Neural cell (in vitro differentiated cells): ENCODE data around the gene MADCAM1. TPM values are rescaled to one million over a fixed set of nuclear protein-coding genes. Genes with fewer than 3 reads are reported as not detected.

ENCODE experiments used
- H2AFZ ChIP-seq: fragments of 200-600, 300-800 bp; sonication (generic), shearing (Covaris generic); 2 replicates; pipeline ENCODE4 v1.6.0; 2014; ENCODE audit warnings: low read depth, mild to moderate bottlenecking, antibody characterized with exemption, low read length, moderate library complexity
- H3F3A ChIP-seq: fragments of 200-600 bp; shearing (Covaris generic); 2 replicates; pipeline ENCODE4 v1.6.1; 2016; ENCODE audit warnings: mild to moderate bottlenecking, moderate library complexity, mixed read lengths, antibody characterized with exemption, low read length; ENCODE audit not compliant: insufficient read depth, poor library complexity, severe bottlenecking
- H3K27ac ChIP-seq: fragments of 200-600, 300-800 bp; sonication (generic), shearing (Covaris generic); 2 replicates; pipeline ENCODE4 v1.5.1; 2014; ENCODE audit warnings: mild to moderate bottlenecking, low read length, moderate library complexity
- H3K27me3 ChIP-seq: fragments of 300-800, 200-600 bp; sonication (generic), shearing (Covaris generic); 2 replicates; pipeline ENCODE4 v1.6.0; 2014; ENCODE audit warnings: mild to moderate bottlenecking, low read depth, low read length, moderate library complexity; ENCODE audit not compliant: insufficient read depth
- H3K36me3 ChIP-seq: fragments of 300-800, 200-600 bp; sonication (generic), shearing (Covaris generic); 2 replicates; pipeline ENCODE4 v1.5.1; 2014; ENCODE audit warnings: mild to moderate bottlenecking, antibody characterized with exemption, low read length, moderate library complexity; ENCODE audit not compliant: insufficient read depth
- H3K4me2 ChIP-seq: fragments of 300-800, 200-600 bp; sonication (generic), shearing (Covaris generic); 2 replicates; pipeline ENCODE4 v1.6.0; 2014; ENCODE audit warnings: mild to moderate bottlenecking, low read length
- H3K4me3 ChIP-seq: fragments of 300-800, 200-600 bp; sonication (generic), shearing (Covaris generic); 2 replicates; pipeline ENCODE4 v1.5.1; 2014; ENCODE audit warnings: mild to moderate bottlenecking, low read length, moderate library complexity
- H3K79me2 ChIP-seq: fragments of 200-600 bp; shearing (Covaris generic); replicated peaks from 2 replicates; pipeline ENCODE4 v1.6.0; 2014; ENCODE audit warnings: mild to moderate bottlenecking, low read length, moderate library complexity; ENCODE audit not compliant: insufficient read depth
- H3K9ac ChIP-seq: fragments of 300-800, 200-600 bp; sonication (generic), shearing (Covaris generic); 2 replicates; pipeline ENCODE4 v1.6.1; 2016; ENCODE audit warnings: mild to moderate bottlenecking, low read length, mixed read lengths
- H3K9me2 ChIP-seq: fragments of 200-600 bp; shearing (Covaris generic); 2 replicates; pipeline ENCODE4 v1.6.1; 2016; ENCODE audit warnings: mild to moderate bottlenecking, low read length, mixed read lengths; ENCODE audit not compliant: insufficient read depth
- H3K9me3 ChIP-seq: fragments of 200-600, 300-800 bp; sonication (generic), shearing (Covaris generic); 2 replicates; pipeline ENCODE4 v1.6.1; 2016; ENCODE audit warnings: mild to moderate bottlenecking, mixed run types, low read length, moderate library complexity, mixed read lengths
- H4K20me1 ChIP-seq: fragments of 200-600 bp; shearing (Covaris generic); 2 replicates; pipeline ENCODE4 v1.6.1; 2016; ENCODE audit warnings: mild to moderate bottlenecking, mixed run types; ENCODE audit not compliant: insufficient read depth
- CTCF ChIP-seq: fragments of 450-650 bp; IDR thresholded peaks from 2 replicates; pipeline ENCODE4 v1.5.1; 2014; ENCODE audit warnings: antibody characterized with exemption, mild to moderate bottlenecking, moderate library complexity; ENCODE audit not compliant: poor library complexity, severe bottlenecking
- EP300 ChIP-seq: fragments of 450-650 bp; conservative IDR thresholded peaks from 2 replicates; pipeline ENCODE4 v1.6.1; 2014; ENCODE audit warnings: antibody characterized with exemption, mild to moderate bottlenecking, moderate library complexity; ENCODE audit not compliant: poor library complexity, severe bottlenecking
- EZH2 ChIP-seq: fragments of 200-600, 300-800 bp; shearing (Covaris generic), sonication (generic); IDR thresholded peaks from 2 replicates; pipeline ENCODE4 v1.6.1; 2014; ENCODE audit warnings: antibody characterized with exemption, low read length, borderline replicate concordance, mild to moderate bottlenecking; ENCODE audit not compliant: insufficient read depth, poor library complexity, severe bottlenecking
- MXI1 ChIP-seq: fragments of 450-650 bp; conservative IDR thresholded peaks from 2 replicates; pipeline ENCODE4 v1.6.1; 2014; ENCODE audit warnings: antibody characterized with exemption, mild to moderate bottlenecking; ENCODE audit not compliant: poor library complexity, severe bottlenecking
- POLR2AphosphoS5 ChIP-seq: IDR thresholded peaks from 2 replicates; pipeline ENCODE4 v1.6.1; 2012
- RAD21 ChIP-seq: fragments of 450-650 bp; conservative IDR thresholded peaks from 2 replicates; pipeline ENCODE4 v1.6.1; 2014; ENCODE audit warnings: antibody characterized with exemption, mild to moderate bottlenecking, moderate library complexity
- REST ChIP-seq: IDR thresholded peaks from 2 replicates; pipeline ENCODE4 v1.6.1; 2012; ENCODE audit warnings: borderline replicate concordance
- SMC3 ChIP-seq: fragments of 450-650 bp; conservative IDR thresholded peaks from 2 replicates; pipeline ENCODE4 v1.6.1; 2014; ENCODE audit warnings: antibody characterized with exemption, mild to moderate bottlenecking, moderate library complexity; ENCODE audit not compliant: poor library complexity
- TAF1 ChIP-seq: IDR thresholded peaks from 2 replicates; pipeline ENCODE4 v1.6.1; 2012; ENCODE audit warnings: low read depth
- polyA plus RNA-seq: library from polyadenylated mRNA; depleted of rRNA; stranded (reverse); fragments of >200 nt; gene quantifications from 2 replicates; pipeline ENCODE4 v1.2.3, GENCODE V29; 2014

Gene MADCAM1
- polyA plus RNA-seq, 1 donor from 2014 or later = 1.0 TPM

- H3K36me3 ChIP-seq = no peaks in the 10 kb centered on the region
- H3K9me2 ChIP-seq = no peaks in the 10 kb centered on the region
- no peak overlapping the region for H3K4me2 ChIP-seq
- H2AFZ ChIP-seq = no peak overlapping the region
- TF ChIP-seq CTCF = no peak
- no peak for TF ChIP-seq MXI1
- TF ChIP-seq EZH2 = no peak
- no peak for TF ChIP-seq POLR2AphosphoS5
- TF ChIP-seq RAD21 = no peak
- TF ChIP-seq EP300 = no peak
- TF ChIP-seq REST = no peak
- no peak for TF ChIP-seq SMC3
- no peak for TF ChIP-seq TAF1
- no peak overlapping the region for H3K9ac ChIP-seq
- H3F3A ChIP-seq = no peaks in the 10 kb centered on the region
- H3K4me3 ChIP-seq = no peak overlapping the region
- H3K27me3 ChIP-seq = peaks cover 32% of the 10 kb centered on the region
- no peak overlapping the region for H3K27ac ChIP-seq
- no peaks in the 10 kb centered on the region for H3K79me2 ChIP-seq
- H4K20me1 ChIP-seq = no peaks in the 10 kb centered on the region
- H3K9me3 ChIP-seq = no peaks in the 10 kb centered on the region
These were observed 1.9 kb upstream of the MADCAM1 start for GRCh38 chr19:494171-495080.

- no peaks in the 10 kb centered on the region for H3K36me3 ChIP-seq
- H3K4me3 ChIP-seq = no peak overlapping the region
- H2AFZ ChIP-seq = no peak overlapping the region
- no peaks in the 10 kb centered on the region for H3K9me2 ChIP-seq
- H3K9ac ChIP-seq = no peak overlapping the region
- TF ChIP-seq TAF1 (no peak), SMC3 (no peak), EP300 (no peak)
- no peaks in the 10 kb centered on the region for H3K9me3 ChIP-seq
- peaks cover 37% of the 10 kb centered on the region for H3K27me3 ChIP-seq
- H3K4me2 ChIP-seq = no peak overlapping the region
- no peaks in the 10 kb centered on the region for H4K20me1 ChIP-seq
- H3K79me2 ChIP-seq = no peaks in the 10 kb centered on the region
- no peaks in the 10 kb centered on the region for H3F3A ChIP-seq
- H3K27ac ChIP-seq = no peak overlapping the region
These were observed 1.2 kb upstream of the MADCAM1 start for GRCh38 chr19:495081-495401.
